LNCAP (cell line): ENCODE measurements around the gene MAP2K3.

Experiments
- TF ChIP-seq, protein P1 (sequence below): fragments of 450-650 bp; IDR thresholded peaks from 2 replicates; pipeline ENCODE4 v1.5.1; 2017; ENCODE audit warnings: mild to moderate bottlenecking

Gene MAP2K3

DNA sequence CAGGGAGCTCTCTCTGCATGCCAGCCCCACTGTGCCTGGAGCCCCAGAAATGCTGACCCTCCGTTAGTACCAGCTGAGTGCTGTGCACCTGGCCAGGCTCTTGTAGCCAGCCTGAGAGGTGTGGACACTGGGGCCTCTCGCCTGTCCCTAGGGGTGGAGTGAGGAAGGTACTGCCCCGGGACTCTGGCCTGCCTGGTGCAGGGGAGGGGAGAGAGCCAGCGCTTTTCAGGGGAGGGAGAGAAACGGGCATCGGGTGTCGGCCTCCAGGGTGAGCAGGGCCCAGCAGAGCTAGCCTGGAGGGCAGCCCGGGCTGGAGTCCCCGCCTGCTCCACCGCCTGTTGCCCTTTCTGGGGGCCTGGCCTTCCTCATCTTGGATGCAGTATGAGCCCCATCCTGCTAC is 13.1 kb downstream of the MAP2K3 start:
- TF ChIP-seq, protein P1, sequence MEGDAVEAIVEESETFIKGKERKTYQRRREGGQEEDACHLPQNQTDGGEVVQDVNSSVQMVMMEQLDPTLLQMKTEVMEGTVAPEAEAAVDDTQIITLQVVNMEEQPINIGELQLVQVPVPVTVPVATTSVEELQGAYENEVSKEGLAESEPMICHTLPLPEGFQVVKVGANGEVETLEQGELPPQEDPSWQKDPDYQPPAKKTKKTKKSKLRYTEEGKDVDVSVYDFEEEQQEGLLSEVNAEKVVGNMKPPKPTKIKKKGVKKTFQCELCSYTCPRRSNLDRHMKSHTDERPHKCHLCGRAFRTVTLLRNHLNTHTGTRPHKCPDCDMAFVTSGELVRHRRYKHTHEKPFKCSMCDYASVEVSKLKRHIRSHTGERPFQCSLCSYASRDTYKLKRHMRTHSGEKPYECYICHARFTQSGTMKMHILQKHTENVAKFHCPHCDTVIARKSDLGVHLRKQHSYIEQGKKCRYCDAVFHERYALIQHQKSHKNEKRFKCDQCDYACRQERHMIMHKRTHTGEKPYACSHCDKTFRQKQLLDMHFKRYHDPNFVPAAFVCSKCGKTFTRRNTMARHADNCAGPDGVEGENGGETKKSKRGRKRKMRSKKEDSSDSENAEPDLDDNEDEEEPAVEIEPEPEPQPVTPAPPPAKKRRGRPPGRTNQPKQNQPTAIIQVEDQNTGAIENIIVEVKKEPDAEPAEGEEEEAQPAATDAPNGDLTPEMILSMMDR = no peak

DNA sequence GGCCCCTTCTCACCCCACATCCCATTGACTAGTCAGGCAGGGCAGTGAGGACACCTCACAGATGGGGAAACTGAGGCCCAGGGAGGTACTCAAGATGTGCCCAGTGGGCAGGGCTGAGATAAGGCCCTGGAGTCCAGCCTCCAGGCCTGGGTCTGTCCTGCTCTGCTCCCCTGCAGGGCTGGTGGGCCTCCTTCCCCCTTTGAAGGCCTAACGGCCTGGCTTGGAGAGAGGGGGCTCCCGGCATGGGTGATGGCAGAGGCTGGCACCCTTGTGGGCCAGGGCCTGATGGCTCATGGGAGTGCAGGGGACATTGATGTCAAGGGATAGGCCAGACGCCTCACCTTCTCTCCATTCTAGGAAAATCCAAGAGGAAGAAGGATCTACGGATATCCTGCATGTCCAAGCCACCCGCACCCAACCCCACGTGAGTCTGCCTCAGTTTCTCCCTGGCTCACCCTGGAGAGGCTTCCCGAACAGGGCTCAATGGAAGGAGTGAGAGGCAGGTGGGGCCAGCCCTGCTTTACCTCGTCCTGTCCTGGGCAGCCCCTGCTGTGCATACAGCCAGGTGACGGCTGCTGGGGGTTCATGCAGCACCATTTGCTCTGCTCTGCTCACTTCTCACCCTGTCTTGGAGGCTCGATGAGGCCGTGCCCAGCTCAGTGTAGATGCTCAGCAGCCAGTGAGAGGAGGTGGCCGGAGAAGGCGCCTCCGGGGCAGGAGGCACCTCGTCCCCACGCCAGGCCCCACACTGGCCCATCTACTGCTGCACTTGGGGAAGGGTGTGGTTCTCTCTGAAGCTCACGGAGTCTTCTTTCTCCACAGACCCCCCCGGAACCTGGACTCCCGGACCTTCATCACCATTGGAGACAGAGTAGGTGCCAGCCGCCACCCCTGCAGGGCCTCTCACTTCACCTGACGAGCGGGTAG is 13.8 kb downstream of the MAP2K3 start:
- TF ChIP-seq, protein P1 = no peak

DNA sequence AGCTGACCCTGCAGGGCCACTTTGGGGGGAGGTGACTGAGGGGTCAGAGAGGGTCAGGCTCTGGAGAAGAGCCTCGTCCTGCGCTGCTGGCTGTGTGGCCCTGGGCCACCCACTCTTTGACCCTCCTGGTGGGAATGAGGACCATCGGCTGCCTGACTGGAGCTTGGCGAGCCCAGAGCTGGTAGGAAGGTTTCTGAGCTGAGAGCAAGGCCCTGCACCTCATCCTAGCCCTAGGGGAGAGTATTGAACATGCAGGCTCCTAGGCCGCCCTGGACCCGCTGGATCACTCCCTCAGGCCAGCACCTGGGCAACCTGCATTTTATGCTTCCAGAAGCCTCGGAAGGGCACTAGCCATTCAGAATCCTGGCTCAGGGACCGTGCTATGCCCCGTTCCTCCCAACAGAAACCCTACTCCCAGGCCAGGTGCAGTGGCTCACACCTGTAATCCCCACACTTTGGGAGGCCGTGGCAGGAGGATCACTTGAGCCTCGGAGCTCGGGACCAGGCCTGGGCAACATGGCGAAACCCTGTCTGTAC is 14.5 kb downstream of the MAP2K3 start:
- TF ChIP-seq, protein P1 = no peak

DNA sequence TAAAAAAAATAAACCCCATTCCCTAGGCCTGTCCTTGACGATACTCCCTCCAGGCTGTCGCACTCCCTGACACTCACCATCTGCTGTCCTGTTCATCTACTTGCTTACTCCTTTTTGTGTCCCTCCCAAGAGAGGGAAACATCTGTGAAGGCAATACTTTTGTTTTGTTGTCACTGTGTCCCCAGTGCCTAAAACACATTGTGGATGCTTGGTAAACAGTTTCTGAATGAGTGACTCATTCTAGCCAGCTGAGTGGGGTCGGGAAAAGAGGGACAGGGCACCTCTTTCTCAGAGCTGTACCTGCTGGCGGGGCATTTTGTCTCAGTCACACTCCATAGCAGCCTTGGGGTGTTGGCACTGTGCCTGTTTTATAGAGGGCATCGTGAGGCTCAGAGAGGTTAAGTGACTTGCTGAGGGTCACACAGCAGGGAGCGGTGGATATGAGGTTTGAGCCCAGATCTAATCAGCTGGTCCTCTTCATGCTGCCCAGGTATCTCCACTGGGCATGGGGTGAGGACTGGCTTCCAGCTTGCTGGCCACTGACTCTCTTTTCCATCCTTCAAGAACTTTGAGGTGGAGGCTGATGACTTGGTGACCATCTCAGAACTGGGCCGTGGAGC is 15.6 kb downstream of the MAP2K3 start:
- TF ChIP-seq, protein P1 = no peak

DNA sequence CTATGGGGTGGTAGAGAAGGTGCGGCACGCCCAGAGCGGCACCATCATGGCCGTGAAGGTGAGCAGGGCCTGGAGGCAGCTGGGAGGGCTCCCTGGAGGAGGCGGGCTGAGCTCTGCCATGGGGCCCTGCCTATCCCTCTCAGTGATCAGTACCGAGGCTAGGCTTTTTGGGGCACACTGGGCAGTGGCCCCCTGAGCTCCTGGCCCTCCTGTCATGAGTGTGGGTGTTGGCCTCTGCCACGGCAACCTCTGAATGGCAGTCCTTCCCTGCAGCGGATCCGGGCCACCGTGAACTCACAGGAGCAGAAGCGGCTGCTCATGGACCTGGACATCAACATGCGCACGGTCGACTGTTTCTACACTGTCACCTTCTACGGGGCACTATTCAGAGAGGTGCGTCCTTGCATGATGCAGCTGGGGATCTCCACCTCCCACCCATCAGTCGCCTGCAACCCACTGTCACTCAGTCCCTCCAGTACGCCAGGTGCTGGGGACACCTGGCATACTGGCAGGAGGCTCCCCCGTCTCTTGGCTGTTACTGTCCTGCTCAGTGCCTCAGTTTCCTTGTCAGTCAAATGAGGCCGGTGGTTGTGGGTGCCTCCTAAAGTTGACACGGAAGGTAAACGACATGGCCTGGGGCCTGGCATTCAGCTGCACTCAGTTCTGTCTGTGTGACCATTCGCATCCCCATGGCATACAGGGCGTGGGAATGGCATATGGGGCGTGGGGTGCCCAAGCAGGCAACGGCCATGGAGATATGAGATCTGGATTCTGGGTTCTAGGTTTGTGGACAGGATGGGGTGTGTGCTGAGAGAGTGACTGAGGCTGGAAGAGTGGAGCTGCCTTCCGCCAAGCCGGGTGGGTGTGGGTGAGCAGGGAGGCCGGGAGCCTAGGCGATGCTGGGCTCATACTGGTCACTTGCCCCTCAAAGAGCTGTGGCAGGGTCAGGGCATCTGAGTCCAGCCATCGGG is 16.4 kb downstream of the MAP2K3 start:
- TF ChIP-seq, protein P1 = no peak

DNA sequence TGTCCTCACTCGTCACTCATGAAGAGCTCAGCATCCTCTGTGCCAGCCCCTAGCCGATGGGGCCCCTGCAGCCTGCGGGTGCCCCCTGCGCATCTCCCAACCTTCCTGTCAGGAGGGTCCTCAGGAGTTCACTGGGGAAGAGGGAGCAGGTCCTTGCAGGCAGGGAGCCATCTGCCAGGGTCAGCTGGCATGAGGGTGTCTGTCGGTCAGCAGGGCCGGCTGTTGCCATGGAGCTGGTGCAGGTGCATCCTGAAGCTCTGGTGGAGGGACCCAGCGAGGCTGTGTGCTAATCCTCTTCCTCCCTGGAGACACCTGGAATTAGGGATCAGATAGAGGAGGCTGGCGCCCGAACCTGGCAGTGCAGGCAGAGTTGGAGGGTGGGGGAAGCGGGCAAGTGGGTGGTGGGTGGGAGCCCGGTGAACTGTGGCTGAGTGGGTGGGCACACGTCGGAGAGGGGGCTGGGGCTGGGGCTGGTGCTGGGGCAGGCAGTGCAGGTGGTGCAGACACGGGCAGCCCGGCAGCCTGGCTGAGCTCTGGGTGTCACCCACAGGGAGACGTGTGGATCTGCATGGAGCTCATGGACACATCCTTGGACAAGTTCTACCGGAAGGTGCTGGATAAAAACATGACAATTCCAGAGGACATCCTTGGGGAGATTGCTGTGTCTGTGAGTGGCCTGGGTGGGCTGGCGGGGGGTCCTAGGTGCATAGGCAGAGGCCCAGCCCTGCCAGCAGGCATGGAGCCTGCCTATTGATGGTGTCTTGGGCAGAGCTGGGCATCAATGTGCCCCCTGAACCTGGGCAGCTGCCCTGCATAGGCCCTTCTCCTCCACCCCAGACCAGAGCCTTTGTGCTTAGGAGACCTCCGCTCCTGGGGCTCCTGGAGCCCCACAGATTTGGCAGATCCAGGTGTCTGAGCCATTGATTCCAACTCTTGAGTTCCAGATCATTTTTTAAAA is 17.4 kb downstream of the MAP2K3 start:
- TF ChIP-seq, protein P1 = no peak
